ENCODE data around the gene BICD2.

DNA sequence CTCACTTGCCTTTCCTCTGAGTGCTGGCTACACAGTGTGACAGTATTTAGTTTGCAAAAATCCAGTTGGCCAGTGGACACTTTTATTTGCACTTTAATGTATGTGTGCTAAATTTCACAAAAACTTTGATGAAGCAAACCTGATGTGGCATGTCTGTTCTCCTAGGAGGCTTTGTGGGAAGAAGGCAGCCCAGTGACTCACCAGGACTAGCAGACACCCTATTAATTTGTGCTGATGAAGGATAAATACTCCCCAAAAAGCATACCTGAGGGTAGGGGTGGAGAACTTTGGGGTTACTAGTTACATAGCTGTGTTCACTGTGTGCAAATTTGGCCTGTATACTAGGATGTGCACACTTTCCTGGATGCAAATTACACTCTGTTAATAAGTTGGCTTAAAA lies 55.4 kb downstream of the BICD2 start:
- TF ChIP-seq CTCF (conservative IDR thresholded peaks at IDR 0.05): no peak
- no peak for TF ChIP-seq ZFX (IDR thresholded peaks at IDR 0.05)

All from C4-2B (cell line).